ENCODE results near the gene SUSD4.
"Not testable (repeated sequence)": the region's sequence is repeated elsewhere in the genome, so short reads cannot be mapped to it uniquely, and the experiment has no call there.

SUSD4 gene

DNA sequence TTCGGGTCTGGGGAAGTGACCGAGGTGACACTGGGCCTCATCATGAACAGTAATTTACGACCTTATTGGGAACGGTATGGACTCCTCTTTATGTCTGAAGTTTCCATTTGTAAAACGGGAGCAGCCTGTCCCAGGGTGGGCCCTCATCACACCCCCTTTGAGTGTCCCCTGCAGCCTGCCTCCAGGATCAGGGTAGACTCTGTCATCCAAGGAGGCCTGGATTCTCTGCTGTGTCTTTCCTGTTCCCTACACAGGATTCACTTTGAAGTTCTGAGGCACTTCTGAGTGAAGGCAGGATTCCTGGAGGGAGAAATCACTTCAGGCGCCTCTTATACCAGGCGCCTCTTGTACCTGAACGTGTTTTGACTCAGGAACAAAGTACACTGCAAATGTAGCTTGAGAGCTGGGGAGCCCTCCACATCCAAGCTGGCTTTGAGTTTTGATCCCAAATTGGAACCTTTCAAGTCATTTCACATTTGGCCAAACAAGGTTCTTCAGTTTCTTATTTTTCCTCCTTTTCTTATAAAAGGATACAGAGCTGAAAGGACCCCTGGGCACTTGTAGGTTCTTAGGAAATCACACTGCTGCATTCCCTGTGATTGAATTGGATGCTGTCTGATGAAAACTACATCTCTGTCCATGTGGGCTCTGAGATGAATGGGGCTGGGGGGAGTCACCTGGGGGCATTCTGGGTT, 106.0 kb downstream of the SUSD4 start:
- FAIRE-seq (no peak), DNase-seq (ENCODE audit: insufficient read length, low spot score) (no peak)
- TF ChIP-seq POLR2A (IDR thresholded peaks at IDR 0.05; ENCODE audit: low read depth, low read length) = no peak
- no peak for TF ChIP-seq PAX5 (IDR thresholded peaks at IDR 0.05; ENCODE audit: insufficient read depth, low read length, severe bottlenecking)
- no peak for TF ChIP-seq SPI1 (IDR thresholded peaks at IDR 0.05; ENCODE audit: low read depth, low read length)
- no peak for TF ChIP-seq POU2F2 (IDR thresholded peaks at IDR 0.05; ENCODE audit: low read depth, low read length)
- no peak for TF ChIP-seq TAF1 (IDR thresholded peaks at IDR 0.05; ENCODE audit: low read depth, low read length)

DNA sequence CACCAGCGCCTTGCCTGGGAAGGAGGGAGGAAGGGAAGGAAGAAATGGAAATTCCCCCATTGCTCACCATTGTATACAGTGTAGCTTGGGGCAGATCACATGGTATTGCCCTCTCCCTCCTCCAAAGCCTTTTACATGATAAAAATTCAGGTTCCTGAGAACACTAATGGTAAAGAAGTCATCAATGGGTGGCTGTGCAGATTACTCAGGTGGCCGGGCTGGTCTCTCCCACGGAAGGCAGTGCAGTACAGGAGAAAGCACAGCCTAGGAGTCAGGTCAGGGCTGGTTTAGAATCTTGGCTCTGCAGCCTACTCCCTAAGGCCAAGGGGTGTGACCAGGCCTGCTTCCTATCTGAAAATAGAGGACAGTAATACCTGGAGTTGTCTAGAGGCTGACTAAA, 107.9 kb downstream of the SUSD4 start:
- TF ChIP-seq POLR2A (IDR thresholded peaks at IDR 0.05; ENCODE audit: low read depth, low read length) (no peak), POU2F2 (IDR thresholded peaks at IDR 0.05; ENCODE audit: low read depth, low read length) (no peak), PAX5 (IDR thresholded peaks at IDR 0.05; ENCODE audit: insufficient read depth, low read length, severe bottlenecking) (no peak), POLR2AphosphoS5 (IDR thresholded peaks at IDR 0.05; ENCODE audit: low read depth, low read length) (no peak), TAF1 (IDR thresholded peaks at IDR 0.05; ENCODE audit: low read depth, low read length) (no peak), SPI1 (IDR thresholded peaks at IDR 0.05; ENCODE audit: low read depth, low read length) (no peak)
- FAIRE-seq (no peak), DNase-seq (ENCODE audit: insufficient read length, low spot score) (no peak)

DNA sequence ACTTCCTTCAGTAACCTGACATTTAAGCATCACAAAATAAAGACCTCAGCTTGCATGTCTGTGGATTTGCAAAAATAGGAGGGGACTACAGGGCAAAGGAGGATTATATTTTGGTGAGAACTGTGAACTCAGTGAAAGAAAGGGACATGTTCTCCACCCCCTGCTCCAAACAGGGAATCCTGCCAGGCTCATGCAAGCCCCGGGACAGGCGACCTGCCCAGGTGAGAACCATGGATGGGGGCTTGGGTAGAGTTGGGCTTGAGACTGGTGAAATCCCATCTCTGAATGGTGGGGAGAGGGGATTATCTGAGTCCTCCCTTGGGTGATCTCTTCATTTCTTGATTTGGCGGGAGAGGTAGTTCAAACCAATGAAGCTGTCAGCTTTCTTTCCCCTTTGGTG, 110.1 kb downstream of the SUSD4 start:
- FAIRE-seq (no peak), DNase-seq (ENCODE audit: insufficient read length, low spot score) (no peak)
- TF ChIP-seq PAX5 (IDR thresholded peaks at IDR 0.05; ENCODE audit: insufficient read depth, low read length, severe bottlenecking) = no peak
- TF ChIP-seq POLR2AphosphoS5 (IDR thresholded peaks at IDR 0.05; ENCODE audit: low read depth, low read length) = no peak
- no peak for TF ChIP-seq TAF1 (IDR thresholded peaks at IDR 0.05; ENCODE audit: low read depth, low read length)
- TF ChIP-seq POU2F2 (IDR thresholded peaks at IDR 0.05; ENCODE audit: low read depth, low read length) = no peak
- no peak for TF ChIP-seq SPI1 (IDR thresholded peaks at IDR 0.05; ENCODE audit: low read depth, low read length)
- TF ChIP-seq POLR2A (IDR thresholded peaks at IDR 0.05; ENCODE audit: low read depth, low read length) = no peak

DNA sequence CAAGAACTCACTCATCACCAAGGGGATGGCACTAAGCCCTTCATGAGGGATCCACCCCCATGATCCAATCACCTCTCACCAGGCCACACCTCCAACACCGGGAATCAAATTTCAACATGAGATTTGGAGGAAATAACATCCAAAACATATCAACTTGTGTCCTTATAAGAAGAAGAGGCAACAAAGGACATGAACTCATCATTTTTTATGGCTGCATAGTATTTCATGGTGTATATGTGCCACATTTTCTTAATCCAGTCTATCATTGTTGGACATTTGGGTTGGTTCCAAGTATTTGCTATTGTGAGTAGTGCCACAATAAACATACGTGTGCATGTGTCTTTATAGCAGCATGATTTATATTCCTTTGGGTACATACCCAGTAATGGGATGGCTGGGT, 112.6 kb downstream of the SUSD4 start:
- not testable (repeated sequence) for FAIRE-seq; DNase-seq (ENCODE audit: insufficient read length, low spot score)

DNA sequence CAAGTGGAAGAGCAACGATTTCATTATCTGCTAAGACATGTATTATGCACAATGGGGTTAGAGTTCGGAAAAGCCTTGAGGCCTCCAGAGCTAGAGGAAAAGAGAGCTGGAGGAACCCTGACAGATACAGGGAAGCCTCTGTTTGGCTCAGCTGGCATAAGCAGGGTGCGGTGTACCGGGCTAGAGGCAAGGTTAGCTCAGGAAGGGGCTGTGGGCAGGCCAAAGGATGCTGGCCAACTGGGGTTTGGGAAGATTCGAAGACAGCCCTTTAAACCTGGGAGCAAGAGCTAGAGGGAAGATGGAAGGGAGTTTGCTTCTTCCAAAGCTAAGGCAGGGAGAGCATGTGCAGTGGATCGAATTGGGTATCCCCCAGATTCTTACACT, 113.4 kb downstream of the SUSD4 start:
- no peak for TF ChIP-seq POLR2AphosphoS5 (IDR thresholded peaks at IDR 0.05; ENCODE audit: low read depth, low read length)
- TF ChIP-seq POLR2A (IDR thresholded peaks at IDR 0.05; ENCODE audit: low read depth, low read length) = no peak
- TF ChIP-seq TAF1 (IDR thresholded peaks at IDR 0.05; ENCODE audit: low read depth, low read length) = no peak
- TF ChIP-seq POU2F2 (IDR thresholded peaks at IDR 0.05; ENCODE audit: low read depth, low read length) = no peak
- no peak for TF ChIP-seq PAX5 (IDR thresholded peaks at IDR 0.05; ENCODE audit: insufficient read depth, low read length, severe bottlenecking)
- DNase-seq (ENCODE audit: insufficient read length, low spot score) (no peak), FAIRE-seq (no peak)

DNA sequence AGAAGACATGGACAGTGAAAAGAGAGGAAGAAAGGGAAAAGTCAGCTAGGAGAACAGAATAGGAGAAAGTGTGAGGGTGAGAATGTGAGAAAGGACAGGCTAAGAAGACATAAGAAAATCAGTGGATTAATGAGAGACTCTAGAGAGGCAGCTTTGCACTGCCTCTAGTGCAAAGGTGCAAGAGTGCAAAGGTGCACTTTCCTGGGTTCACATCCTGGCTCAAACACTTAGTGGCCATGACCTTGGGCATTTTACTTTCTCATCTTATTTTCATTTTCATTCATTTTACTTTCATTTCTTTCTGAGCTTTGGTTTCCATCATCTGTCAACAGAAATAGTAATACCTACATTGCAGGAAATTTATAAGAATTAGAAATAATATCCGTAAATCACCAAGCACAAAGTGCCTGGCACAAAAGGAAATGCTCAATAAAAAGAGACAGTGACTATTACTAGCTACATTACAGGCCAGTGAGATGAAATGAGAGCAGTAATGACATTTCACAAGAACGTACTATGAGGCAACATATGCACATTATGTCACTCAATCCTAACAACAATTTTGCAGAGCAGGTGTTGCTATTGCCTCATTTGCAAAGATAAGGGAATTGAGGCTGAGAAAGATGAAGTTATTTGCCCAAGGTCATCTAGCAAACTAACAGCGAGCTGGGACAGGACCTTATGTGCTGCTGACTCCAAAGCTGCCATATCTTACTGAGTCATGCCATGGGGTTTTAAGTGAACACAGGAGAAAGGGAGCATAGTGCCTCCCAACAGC, 113.9 kb downstream of the SUSD4 start:
- TF ChIP-seq PAX5 (IDR thresholded peaks at IDR 0.05; ENCODE audit: insufficient read depth, low read length, severe bottlenecking) (no peak), SPI1 (IDR thresholded peaks at IDR 0.05; ENCODE audit: low read depth, low read length) (no peak), TAF1 (IDR thresholded peaks at IDR 0.05; ENCODE audit: low read depth, low read length) (no peak), POU2F2 (IDR thresholded peaks at IDR 0.05; ENCODE audit: low read depth, low read length) (no peak), POLR2A (IDR thresholded peaks at IDR 0.05; ENCODE audit: low read depth, low read length) (no peak), POLR2AphosphoS5 (IDR thresholded peaks at IDR 0.05; ENCODE audit: low read depth, low read length) (no peak)
- peak; percentile 28 for FAIRE-seq
- DNase-seq (ENCODE audit: insufficient read length, low spot score) = no peak

DNA sequence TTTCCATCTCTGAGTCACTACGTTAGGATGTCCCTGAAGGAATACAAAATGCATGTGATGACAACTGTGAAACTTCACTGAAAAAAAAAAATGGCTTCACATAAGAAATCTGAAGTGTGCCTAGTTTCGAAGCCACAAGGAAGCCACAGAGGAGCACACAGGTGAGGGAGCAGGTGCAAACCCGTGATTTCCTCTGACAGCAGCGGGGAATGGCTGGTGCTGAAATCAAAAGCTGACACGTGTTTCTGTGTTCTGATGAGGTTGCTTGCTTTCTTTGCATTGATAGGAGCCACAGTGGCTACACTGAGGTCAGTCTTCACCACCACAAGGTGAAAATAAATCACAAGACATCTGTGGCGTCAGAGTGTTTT, 115.2 kb downstream of the SUSD4 start:
- TF ChIP-seq POU2F2 (IDR thresholded peaks at IDR 0.05; ENCODE audit: low read depth, low read length) (no peak), POLR2AphosphoS5 (IDR thresholded peaks at IDR 0.05; ENCODE audit: low read depth, low read length) (no peak), POLR2A (IDR thresholded peaks at IDR 0.05; ENCODE audit: low read depth, low read length) (no peak), TAF1 (IDR thresholded peaks at IDR 0.05; ENCODE audit: low read depth, low read length) (no peak), PAX5 (IDR thresholded peaks at IDR 0.05; ENCODE audit: insufficient read depth, low read length, severe bottlenecking) (no peak), SPI1 (IDR thresholded peaks at IDR 0.05; ENCODE audit: low read depth, low read length) (no peak)
- FAIRE-seq (no peak), DNase-seq (ENCODE audit: insufficient read length, low spot score) (no peak)

DNA sequence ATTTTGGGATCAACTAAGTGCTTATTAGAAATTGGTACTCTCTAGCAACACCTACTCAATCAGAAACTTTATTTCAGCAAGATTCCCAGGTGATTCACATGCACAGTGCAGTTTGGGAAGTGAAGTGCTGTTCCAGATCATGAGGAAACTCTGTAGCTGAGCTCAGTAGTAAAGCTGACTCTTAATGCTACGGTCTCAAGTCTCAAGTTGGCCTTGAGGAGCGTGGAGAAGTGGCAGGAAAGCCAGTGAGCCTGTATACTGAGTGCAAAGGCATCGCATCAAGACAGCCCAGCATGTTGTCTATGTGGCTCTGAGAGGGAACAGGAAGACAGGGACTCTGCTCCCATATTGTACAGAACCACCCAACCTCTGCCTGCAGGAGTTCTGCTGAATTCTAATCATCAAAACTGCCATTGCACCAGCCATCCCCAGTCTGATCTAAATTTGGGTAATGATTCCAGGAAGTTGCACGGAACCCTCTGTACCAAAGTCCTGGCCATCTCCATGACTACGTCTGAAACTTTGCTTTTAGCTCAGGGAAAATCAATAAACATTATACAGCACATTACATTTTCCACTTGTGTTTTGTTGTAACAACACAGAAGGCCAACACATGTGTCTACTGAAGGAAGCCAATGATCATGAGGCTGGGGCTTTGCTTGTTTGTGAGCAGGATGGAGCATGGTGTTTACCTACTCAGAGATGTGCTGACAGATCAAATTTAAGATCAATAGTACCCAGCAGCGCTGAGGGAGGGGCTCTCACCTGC, 115.8 kb downstream of the SUSD4 start:
- no peak for FAIRE-seq

DNA sequence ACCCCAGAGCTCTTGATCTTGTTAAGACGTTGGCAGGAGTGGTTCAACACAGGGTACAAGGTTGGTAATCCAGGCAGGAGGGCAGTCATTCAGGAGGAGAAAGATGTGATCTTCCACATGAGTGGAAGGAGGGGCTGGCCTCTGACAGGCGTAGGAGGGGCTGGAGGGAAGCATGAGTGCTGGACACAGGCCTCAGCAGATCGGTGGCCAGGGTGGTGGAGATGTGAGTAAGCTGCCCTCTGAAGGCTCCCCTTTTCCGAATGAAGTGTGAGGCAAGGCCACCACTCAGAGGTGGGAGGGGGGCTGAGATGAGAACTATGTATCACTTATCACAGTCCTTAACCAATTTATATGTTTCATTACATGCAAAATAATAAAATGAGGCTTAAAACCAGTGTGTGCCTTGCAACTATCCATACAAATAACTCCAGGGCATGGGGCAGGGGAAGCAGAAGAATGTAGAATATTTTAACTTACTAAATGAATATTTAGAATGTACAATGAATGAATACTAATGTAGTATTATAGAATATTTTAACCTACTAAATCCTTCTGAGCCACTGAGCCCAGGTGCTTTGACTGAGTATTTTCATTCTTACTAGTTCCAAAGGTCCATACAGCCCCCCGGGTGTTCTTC, 117.4 kb downstream of the SUSD4 start:
- FAIRE-seq (no peak), DNase-seq (ENCODE audit: insufficient read length, low spot score) (no peak)
- TF ChIP-seq TAF1 (IDR thresholded peaks at IDR 0.05; ENCODE audit: low read depth, low read length) (no peak), PAX5 (IDR thresholded peaks at IDR 0.05; ENCODE audit: insufficient read depth, low read length, severe bottlenecking) (no peak), POLR2AphosphoS5 (IDR thresholded peaks at IDR 0.05; ENCODE audit: low read depth, low read length) (no peak), POLR2A (IDR thresholded peaks at IDR 0.05; ENCODE audit: low read depth, low read length) (no peak), SPI1 (IDR thresholded peaks at IDR 0.05; ENCODE audit: low read depth, low read length) (no peak), POU2F2 (IDR thresholded peaks at IDR 0.05; ENCODE audit: low read depth, low read length) (no peak)

More for the DNA sequence above, 115.8 kb downstream of the SUSD4 start:
- DNase-seq (ENCODE audit: insufficient read length, low spot score) = no peak
- no peak for TF ChIP-seq TAF1 (IDR thresholded peaks at IDR 0.05; ENCODE audit: low read depth, low read length)
- TF ChIP-seq POLR2AphosphoS5 (IDR thresholded peaks at IDR 0.05; ENCODE audit: low read depth, low read length) = no peak
